ENCODE measurements around the gene NRL. TPM values are rescaled to one million over a fixed set of nuclear protein-coding genes. Genes with fewer than 3 reads are reported as not detected.

The NRL gene
- polyA plus RNA-seq, 2 of the 4 experiments (the other 2 are of a cell fraction): 0.93 to 0.97 TPM

- no peak overlapping the region for H3K27ac ChIP-seq
- no peak overlapping the region for H3K4me2 ChIP-seq
- CTCF ChIA-PET: interaction anchor here (1.2 to 15.8 kb wide), 6 partner anchors 12 to 242 kb away, joined by 4 to 405 read pairs (median 60); partner anchors contain the start of genes PCK2 and PSME1
- TF ChIP-seq ESRRA (IDR thresholded peaks at IDR 0.05; ENCODE audit: borderline replicate concordance, low read length) (no peak), KDM5A (IDR thresholded peaks at IDR 0.05) (no peak), GATA3 (IDR thresholded peaks at IDR 0.05; ENCODE audit: borderline replicate concordance) (no peak), ZFP36 (IDR thresholded peaks at IDR 0.05; ENCODE audit: borderline replicate concordance, partially characterized antibody) (no peak), FOSL2 (IDR thresholded peaks at IDR 0.05) (no peak), FOSL2 (CRISPR knock-in tag; IDR thresholded peaks at IDR 0.05) (no peak), CBX8 (IDR thresholded peaks at IDR 0.05) (no peak), NR3C1 (IDR thresholded peaks at IDR 0.05) (no peak), SREBF2 (IDR thresholded peaks at IDR 0.05) (no peak), RFX5 (IDR thresholded peaks at IDR 0.05) (no peak), USF2 (IDR thresholded peaks at IDR 0.05) (no peak), EHMT2 (IDR thresholded peaks at IDR 0.05; ENCODE audit: low read depth) (no peak), FOSB (CRISPR knock-in tag; IDR thresholded peaks at IDR 0.05) (no peak), TP53 (CRISPR knock-in tag; IDR thresholded peaks at IDR 0.05) (no peak), FOXS1 (CRISPR knock-in tag; IDR thresholded peaks at IDR 0.05) (no peak), ATOH8 (CRISPR knock-in tag; IDR thresholded peaks at IDR 0.05; ENCODE audit: low read depth) (no peak), REST (IDR thresholded peaks at IDR 0.05) (no peak)
- 56% methylated on average over 9 of the region's 9 CpGs for WGBS (ENCODE audit: missing lambda C conversion rate)
- H3K4me3 ChIP-seq: no peak overlapping the region
- DNase-seq (ENCODE audit: low read depth in 1 of 2, low spot score in 1 of 2): no peak
- FAIRE-seq: no peak
- H3K9me3 ChIP-seq: no peaks in the 10 kb centered on the region
- POLR2A ChIA-PET: interaction anchor here (1.3 to 1.6 kb wide), 2 partner anchors 39 to 188 kb away, joined by 3 to 9 read pairs; partner anchors contain the start of genes PCK2 and TINF2
- H3K4me1 ChIP-seq: peaks cover 10% of the 10 kb centered on the region; the same call in 2 of the 3 replicates
- ATAC-seq: no peak
Observed at GRCh38 chr14:24054646-24055045, 60.1 kb downstream of the NRL start.

- WGBS (ENCODE audit: missing lambda C conversion rate): 70% methylated on average over 6 of the region's 6 CpGs
- no peak overlapping the region for H3K27ac ChIP-seq
- no peak for FAIRE-seq
- peaks cover 10% of the 10 kb centered on the region; the same call in 2 of the 3 replicates for H3K4me1 ChIP-seq
- no peaks in the 10 kb centered on the region for H3K9me3 ChIP-seq
- no peak overlapping the region for H3K4me3 ChIP-seq
- no peak overlapping the region for H3K4me2 ChIP-seq
- DNase-seq (ENCODE audit: low read depth in 1 of 2, low spot score in 1 of 2): no peak
- ChIA-PET CTCF (interaction anchor here (1.2 to 15.8 kb wide), 7 partner anchors 12 to 243 kb away, joined by 4 to 405 read pairs (median 14); partner anchors contain the start of genes IRF9, PCK2 and PSME1), POLR2A (interaction anchor here (0.7 to 1.6 kb wide), 3 partner anchors 39 to 188 kb away, joined by 3 to 9 read pairs (median 3); partner anchors contain the start of genes DCAF11, NRL, PCK2 and TINF2)
- no peak for ATAC-seq
- no peak for TF ChIP-seq EHMT2 (IDR thresholded peaks at IDR 0.05; ENCODE audit: low read depth)
- no peak for TF ChIP-seq ZFP36 (IDR thresholded peaks at IDR 0.05; ENCODE audit: borderline replicate concordance, partially characterized antibody)
- no peak for TF ChIP-seq FOXS1 (CRISPR knock-in tag; IDR thresholded peaks at IDR 0.05)
- no peak for TF ChIP-seq MAZ (IDR thresholded peaks at IDR 0.05; ENCODE audit: borderline replicate concordance, low read depth, low read length)
- TF ChIP-seq REST (IDR thresholded peaks at IDR 0.05): no peak
- no peak for TF ChIP-seq RNF2 (IDR thresholded peaks at IDR 0.05; ENCODE audit: borderline replicate concordance, low read depth)
- no peak for TF ChIP-seq CHD4 (IDR thresholded peaks at IDR 0.05; ENCODE audit: borderline replicate concordance)
- no peak for TF ChIP-seq FOSL2 (IDR thresholded peaks at IDR 0.05)
- no peak for TF ChIP-seq FOSL2 (CRISPR knock-in tag; IDR thresholded peaks at IDR 0.05)
- TF ChIP-seq HMGXB4 (CRISPR knock-in tag; IDR thresholded peaks at IDR 0.05; ENCODE audit: borderline replicate concordance): no peak
- TF ChIP-seq MAFK (IDR thresholded peaks at IDR 0.05; ENCODE audit: partially characterized antibody): no peak
- no peak for TF ChIP-seq USF2 (IDR thresholded peaks at IDR 0.05)
Observed at GRCh38 chr14:24054324-24054641, 60.5 kb downstream of the NRL start.
